Measurements from ENCODE around the gene FRAS1.

DNA sequence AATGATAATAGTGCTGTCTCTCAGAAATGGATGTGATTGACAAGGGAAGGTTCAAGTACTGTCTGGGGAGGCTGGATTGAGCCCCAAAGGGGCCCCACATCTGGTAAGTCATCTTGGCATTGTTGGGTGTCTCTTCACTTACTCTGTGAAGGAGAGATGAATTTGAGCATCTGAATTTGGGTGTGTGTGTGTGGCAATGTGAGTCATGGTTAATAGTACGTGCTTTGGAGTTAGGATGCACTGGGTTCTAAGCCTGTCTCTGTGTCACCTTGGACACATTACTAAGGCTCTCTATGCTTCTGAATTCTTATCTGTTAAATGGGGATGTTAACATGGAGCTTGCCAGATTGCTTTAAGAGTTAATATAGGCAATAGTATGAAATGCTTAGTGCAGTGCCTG is 80.4 kb downstream of the FRAS1 start:
- TF ChIP-seq CTCF (IDR thresholded peaks at IDR 0.05) (no peak), EZH2 (IDR thresholded peaks at IDR 0.05; ENCODE audit: borderline replicate concordance, insufficient read depth, low read depth, low read length, poor library complexity, severe bottlenecking) (no peak)
